Fibroblast of upper back skin (primary cell): ENCODE data around the gene GALNT10.

Source experiments
- DNase-seq: peaks from one replicate; pipeline ENCODE4 v3.0.0-alpha.2; 2013

The GALNT10 gene

DNA sequence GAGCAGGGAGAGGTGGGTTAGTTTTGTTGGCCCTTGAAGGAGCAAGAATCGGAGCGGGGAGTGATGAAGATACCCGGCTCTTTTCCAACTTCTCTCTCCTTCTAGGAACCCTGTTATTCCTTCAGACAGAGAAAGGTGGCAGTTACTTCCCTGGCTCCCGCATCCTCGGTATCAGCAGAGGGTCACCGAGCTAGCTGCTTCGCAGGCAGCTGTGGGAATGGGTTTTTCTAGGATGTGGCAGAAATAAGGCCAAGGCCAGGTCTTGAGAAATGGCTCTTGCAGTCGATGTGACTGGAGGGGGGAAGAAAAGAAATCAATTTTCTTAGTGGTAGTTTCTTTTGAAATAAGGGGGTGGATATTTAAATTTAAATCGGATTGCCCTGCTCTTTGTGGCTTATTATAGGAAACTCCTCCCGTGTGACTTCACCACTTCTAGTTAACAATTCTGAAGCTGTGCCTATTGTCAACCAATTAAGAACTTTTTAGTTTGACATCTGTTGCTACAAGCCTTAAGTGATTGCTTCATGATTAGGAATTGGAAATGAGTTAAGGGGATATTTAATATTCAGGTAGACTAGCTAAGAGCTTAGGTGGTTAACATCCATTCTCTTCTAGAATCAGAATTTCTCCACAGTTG, 256.7 kb downstream of the GALNT10 start:
- DNase-seq = no peak

DNA sequence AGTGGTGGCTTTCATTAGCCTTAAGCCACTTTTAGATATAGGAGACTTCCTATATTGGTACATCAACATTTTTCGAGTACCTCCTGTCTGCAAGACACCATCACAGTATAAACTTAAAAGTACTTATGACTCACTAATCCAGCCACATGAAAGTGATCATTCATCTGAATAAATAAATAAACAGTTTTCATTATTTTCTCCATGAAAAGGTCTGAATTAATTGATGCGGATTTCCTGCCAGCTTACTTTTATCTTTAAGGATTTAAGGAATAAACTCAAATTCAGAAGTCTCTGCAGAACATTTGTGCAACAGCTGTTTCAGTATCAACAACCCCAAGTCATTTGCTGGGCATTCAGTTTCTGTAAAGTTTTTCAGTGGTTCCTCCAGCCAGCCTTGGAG, 259.3 kb downstream of the GALNT10 start:
- no peak for DNase-seq

DNA sequence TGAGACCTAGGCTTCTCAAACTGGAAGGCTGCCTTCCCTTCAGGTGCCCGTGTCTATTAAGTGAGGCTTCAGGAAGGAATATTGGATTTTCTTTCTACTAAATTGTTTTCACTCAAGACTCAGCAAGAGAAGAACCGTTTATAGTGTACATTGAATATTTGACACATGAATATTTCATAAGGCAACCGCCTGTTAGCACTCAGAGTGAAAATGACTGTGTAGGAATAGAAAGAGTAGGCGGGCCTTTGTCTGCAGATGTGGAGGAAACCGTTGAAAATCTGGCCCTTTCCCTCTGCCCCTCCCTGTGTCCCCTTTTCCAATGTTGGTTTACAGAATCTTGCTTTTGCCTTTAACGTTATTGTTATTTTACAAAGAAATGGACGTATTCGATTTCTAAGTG, 261.4 kb downstream of the GALNT10 start:
- no peak for DNase-seq

DNA sequence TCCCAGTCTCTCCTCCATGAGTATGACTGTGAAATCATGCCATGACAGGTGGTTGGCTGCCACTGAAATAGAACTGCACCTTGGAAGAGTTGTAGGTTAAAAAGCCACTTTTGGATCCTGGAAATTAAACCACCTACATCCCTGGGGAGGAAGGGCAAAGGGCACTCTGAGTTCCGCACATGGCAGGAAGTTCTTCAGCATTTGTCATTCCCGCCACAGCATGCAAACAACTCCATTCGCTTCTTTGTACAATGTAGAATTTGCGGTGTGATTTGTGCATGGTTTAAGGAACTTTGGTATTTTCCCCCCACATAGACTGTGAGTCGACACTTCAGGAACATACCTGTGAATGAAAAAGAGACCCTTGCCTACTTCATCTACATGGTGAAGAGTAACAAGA, 265.1 kb downstream of the GALNT10 start:
- DNase-seq = no peak

DNA sequence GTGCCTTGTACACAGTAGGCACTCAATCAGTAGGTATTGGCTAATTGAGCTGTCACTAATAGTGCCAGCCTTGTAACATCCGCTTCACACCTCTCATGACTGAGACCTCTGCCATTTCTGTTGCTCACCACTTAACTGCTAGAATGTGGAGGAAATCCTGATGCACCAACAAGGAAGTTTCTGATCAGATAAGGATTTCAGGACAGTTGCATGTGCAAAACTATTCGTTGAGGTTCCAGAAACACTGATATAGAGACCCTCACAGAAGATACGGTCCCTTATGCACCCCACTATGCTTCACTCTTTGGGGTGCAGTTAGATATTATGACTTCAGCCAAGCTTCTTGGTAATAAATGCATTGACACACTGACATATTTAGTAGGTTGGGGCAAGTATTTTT, 266.0 kb downstream of the GALNT10 start:
- no peak for DNase-seq

DNA sequence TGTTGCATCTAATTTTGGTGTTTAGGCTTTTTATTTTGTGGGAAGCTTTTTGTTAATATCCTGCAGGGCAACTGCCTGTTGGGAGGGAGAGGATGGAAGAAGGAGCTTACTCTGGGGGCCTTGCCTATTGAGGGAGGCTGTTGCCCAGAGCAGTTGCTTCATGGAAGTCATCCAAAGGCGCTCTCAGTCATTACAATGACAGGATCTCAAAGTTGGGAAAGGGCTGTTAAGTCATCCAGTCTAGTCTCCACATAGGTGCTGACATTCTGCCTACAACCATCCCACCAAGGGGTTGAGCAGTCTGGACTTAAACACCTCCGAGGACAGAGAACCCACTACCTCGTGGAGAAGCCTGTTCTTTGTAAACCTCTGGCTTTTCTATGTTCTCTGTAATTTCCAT, 268.5 kb downstream of the GALNT10 start:
- DNase-seq = no peak

DNA sequence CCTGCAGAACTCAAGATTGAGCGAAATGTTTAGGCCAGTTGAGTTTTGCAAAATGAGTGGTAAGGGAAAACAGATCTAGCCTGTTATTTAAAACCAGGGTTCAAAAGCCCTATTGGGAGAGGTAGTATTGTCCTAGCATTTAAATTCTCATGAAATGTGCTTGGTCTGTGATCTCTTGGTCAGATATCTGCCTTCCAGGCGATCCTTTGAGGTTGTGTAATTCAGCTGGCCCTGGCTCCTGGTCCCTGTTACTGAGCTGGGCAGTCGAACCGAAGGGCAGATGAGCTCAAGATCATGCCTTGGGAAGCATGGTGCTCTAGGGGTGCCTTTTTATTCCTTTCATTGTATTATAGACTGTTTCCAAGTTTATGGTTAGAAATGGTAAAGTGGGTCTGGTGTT, 269.6 kb downstream of the GALNT10 start:
- no peak for DNase-seq

DNA sequence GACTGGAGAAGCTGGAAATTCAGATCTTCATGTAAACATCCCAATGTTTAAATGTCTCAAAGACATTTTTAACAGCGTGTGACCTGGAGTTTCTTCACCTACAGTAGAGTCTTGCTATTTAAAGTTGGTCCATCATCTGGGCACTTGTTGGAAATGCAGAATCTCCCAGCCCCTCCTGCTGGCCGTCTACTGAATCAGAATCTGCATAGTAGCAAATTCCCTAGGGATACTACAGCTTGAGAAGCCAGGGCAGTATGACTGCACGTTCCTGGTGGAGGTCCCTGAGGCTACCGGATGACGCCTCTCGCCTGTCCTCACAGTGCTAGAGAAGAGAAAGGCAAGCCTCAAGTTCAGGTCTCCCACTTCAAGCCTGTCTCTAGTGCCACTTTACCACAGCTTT, 271.0 kb downstream of the GALNT10 start:
- peak; percentile 38 for DNase-seq

DNA sequence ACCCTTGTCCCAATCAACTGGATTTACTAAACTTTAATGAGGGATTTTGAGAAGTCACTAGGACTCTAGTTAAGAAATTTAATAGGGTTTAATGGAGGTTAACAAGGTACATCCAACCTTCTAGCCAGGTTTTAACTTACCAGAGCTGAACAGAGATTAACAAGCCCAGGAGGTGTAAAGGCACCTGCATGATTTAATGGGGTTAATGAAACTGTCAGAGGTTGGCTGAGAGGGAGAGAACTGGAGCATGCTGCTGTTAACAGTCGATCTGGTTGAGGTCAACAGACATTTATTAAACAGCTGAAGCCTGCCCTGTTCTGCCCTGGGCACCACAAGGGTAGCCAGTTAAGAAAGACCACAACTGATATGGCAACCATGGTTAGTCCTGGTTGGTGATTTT, 273.9 kb downstream of the GALNT10 start:
- no peak for DNase-seq

DNA sequence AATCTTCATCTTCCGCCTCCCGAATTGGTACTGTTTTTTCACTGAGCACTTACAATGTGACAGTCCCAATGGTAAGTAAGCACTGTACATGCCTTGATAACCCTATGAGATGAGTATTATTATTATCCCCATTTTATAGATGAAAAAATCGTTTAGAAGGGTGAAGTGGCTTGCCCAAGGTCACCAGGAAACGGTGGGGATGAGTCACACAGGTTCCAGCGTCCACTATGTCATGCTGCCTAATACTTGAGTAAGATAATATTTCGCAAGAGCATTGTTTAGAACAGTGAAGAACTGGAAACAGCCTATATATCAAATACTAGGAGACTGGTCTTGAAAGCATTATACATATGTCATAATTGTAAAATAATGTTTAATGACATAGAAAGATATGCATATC, 274.6 kb downstream of the GALNT10 start:
- peak; percentile 53 for DNase-seq

DNA sequence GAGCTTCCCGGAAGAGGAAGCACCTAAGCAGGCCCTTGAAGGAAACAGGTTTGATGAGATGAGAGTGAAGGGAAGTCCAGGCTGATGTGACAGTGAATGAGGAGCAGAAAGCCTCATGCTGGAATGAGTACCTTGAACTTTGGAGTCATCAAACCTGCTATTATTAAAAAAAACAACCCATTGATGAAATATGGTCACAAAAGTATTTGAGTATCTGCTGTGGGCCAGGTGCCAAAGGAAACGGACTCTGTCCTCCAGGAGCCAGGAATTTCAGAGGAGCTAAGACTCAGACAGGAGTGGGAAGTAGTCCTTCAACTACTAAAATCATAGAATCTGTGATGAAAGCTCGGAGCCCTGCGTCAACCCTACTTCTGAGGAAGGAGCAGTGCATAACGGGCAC, 275.6 kb downstream of the GALNT10 start:
- no peak for DNase-seq

DNA sequence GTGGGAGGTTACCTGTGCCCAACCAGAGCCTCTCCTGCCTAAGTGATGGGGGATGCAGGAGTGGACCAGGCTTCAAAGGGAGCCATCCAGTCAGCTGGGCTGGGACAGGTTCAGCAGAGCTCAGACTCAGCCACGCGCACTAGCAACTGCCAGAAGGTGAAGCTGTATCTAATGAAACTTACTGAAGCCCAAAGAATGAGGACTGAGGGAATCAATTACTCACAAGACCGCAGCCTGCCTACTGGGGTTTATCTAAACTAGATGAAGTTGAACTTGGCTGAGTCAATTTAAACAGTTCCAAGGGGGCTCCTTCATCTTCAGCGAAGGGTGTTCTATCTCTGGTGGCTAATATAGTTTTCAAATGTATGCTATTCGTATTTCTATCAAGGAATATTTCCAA, 276.1 kb downstream of the GALNT10 start:
- no peak for DNase-seq

DNA sequence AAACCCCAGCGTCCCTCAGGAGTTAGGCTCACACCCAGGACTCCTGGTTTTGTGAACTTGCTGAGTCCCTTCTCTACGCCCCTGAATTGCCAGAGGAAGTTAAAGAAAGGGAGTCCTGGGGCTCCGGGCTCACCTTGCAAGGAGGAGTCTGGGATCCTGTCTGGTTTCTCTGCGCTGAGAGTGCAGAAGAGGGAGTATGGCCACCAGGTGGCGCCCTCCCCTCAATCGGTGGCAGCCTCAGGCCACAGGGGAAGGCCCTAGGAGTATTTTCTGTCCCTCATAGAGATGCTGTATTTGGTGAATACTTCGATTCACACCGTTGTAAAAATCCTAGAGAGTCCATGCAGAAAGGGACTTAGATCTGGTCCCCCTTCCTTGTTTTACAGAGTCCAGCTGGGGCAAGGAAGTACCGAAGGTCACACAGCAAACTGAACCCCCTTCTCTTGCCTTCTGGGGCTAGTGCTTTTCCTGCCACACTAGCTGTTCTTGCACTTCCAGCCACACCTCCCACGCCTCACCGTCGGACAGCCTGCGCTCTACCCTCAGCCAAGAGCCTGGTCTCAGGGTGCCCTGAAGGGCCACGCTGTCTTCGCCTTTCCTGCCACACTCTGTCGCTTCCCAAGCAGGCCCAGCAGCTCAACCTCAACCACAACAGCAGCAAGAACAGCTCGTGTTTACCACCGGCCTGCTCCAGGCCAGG, 277.3 kb downstream of the GALNT10 start:
- peak; percentile 57 for DNase-seq

DNA sequence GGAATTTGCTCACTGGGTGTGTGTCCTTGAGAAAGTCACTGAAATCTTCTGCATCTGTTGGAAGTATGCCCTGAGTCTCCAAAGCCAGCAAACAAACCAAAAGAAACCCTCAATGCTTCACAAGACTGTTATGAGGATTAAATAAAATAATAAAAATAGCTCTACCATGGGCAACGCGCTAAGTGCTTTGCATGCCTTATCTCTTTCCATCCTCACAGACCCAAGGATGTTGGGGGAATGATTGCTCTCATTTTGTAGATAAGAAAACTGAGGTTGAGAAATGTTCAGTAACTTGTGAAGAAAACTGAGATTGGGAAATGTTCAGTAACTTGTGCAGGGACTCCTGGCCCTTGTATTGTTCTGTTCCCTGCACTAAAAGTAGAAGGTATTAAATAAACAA, 279.6 kb downstream of the GALNT10 start:
- DNase-seq = no peak
